Subcutaneous abdominal adipose tissue (tissue), 5 donors: Measurements from ENCODE around the gene TERB2.
"Not testable (repeated sequence)": the region's sequence is repeated elsewhere in the genome, so short reads cannot be mapped to it uniquely, and the experiment has no call there.

ENCODE experiments used
- H3K27ac ChIP-seq: one replicate; pipeline ENCODE4 v1.7.0; 2013; ENCODE audit warnings: low read depth, mild to moderate bottlenecking, inconsistent platforms, low read length, moderate library complexity
- H3K27me3 ChIP-seq, 5 donors: one replicate each; pipeline ENCODE4 v1.7.0; 2013; ENCODE audit warnings: low read length in 5 of 5, inconsistent platforms in 1 of 5; ENCODE audit not compliant: control insufficient read depth in 5 of 5, insufficient read depth in 4 of 5
- H3K36me3 ChIP-seq, 5 donors: one replicate each; pipeline ENCODE4 v1.7.0; 2013; ENCODE audit warnings: low read length in 5 of 5; ENCODE audit not compliant: control insufficient read depth in 5 of 5, insufficient read depth in 5 of 5
- H3K4me1 ChIP-seq, 5 donors: one replicate each; pipeline ENCODE4 v1.7.0; 2013; ENCODE audit warnings: low read length in 5 of 5, mild to moderate bottlenecking in 3 of 5, moderate library complexity in 1 of 5; ENCODE audit not compliant: control insufficient read depth in 5 of 5, insufficient read depth in 5 of 5
- H3K4me3 ChIP-seq, 5 donors: one replicate each; pipeline ENCODE4 v1.7.0; 2013; ENCODE audit warnings: low read length in 5 of 5, low read depth in 1 of 5
- H3K9ac ChIP-seq, 5 donors: one replicate each; pipeline ENCODE4 v1.7.0; 2013; ENCODE audit warnings: low read length in 5 of 5, mild to moderate bottlenecking in 4 of 5, moderate library complexity in 3 of 5
- H3K9me3 ChIP-seq, 5 donors: one replicate each; pipeline ENCODE4 v1.7.0; 2013; ENCODE audit warnings: low read length in 5 of 5; ENCODE audit not compliant: control insufficient read depth in 5 of 5
- donor health status: healthy.
- donor health status: healthy.
- donor health status: healthy.
- donor health status: healthy.
- donor health status: healthy.

The TERB2 gene

GRCh38 chr15:44999105-44999504 lies 42.6 kb downstream of the TERB2 start:
- H3K9ac ChIP-seq: no peak overlapping the region
- no peaks in the 10 kb centered on the region for H3K36me3 ChIP-seq
- no peak overlapping the region for H3K27ac ChIP-seq
- H3K27me3 ChIP-seq: no peaks in the 10 kb centered on the region
- H3K4me1 ChIP-seq: no peaks in the 10 kb centered on the region
- no peaks in the 10 kb centered on the region for H3K9me3 ChIP-seq
- H3K4me3 ChIP-seq: no peak overlapping the region

GRCh38 chr15:45001180-45001579 lies 44.7 kb downstream of the TERB2 start:
- not testable (repeated sequence) for H3K27ac ChIP-seq, H3K4me1 ChIP-seq, H3K36me3 ChIP-seq, H3K9ac ChIP-seq, H3K27me3 ChIP-seq, H3K4me3 ChIP-seq, H3K9me3 ChIP-seq

GRCh38 chr15:45003731-45004410 lies 47.4 kb downstream of the TERB2 start:
- not testable (repeated sequence) for H3K4me3 ChIP-seq, H3K27me3 ChIP-seq, H3K36me3 ChIP-seq, H3K27ac ChIP-seq, H3K9ac ChIP-seq, H3K4me1 ChIP-seq
- H3K9me3 ChIP-seq: peaks cover 0 to 10% (median 0%) of the 10 kb centered on the region in 5 donors

- H3K36me3 ChIP-seq, H3K27ac ChIP-seq, H3K4me1 ChIP-seq, H3K4me3 ChIP-seq, H3K27me3 ChIP-seq, H3K9ac ChIP-seq: not testable (repeated sequence)
- peaks cover 0 to 10% (median 0%) of the 10 kb centered on the region in 5 donors for H3K9me3 ChIP-seq
Observed at GRCh38 chr15:45004590-45005175, 48.2 kb downstream of the TERB2 start.

GRCh38 chr15:45009046-45009445 lies 52.6 kb downstream of the TERB2 start:
- Histone ChIP-seq H3K27ac (no peak overlapping the region), H3K9me3 (peaks cover 0 to 10% (median 0%) of the 10 kb centered on the region in 5 donors), H3K36me3 (no peaks in the 10 kb centered on the region), H3K9ac (no peak overlapping the region), H3K4me3 (no peak overlapping the region), H3K4me1 (no peaks in the 10 kb centered on the region), H3K27me3 (no peaks in the 10 kb centered on the region)

GRCh38 chr15:45015114-45015513 lies 58.6 kb downstream of the TERB2 start:
- H3K9me3 ChIP-seq, H3K4me1 ChIP-seq, H3K27ac ChIP-seq, H3K4me3 ChIP-seq, H3K27me3 ChIP-seq, H3K36me3 ChIP-seq, H3K9ac ChIP-seq: not testable (repeated sequence)

- not testable (repeated sequence) for H3K27me3 ChIP-seq, H3K9me3 ChIP-seq, H3K4me3 ChIP-seq, H3K27ac ChIP-seq, H3K9ac ChIP-seq, H3K36me3 ChIP-seq
- H3K4me1 ChIP-seq: peaks cover 0 to 19% (median 17%) of the 10 kb centered on the region in 5 donors
Observed at GRCh38 chr15:45020222-45020900, 63.9 kb downstream of the TERB2 start.

- peaks cover 0 to 19% (median 17%) of the 10 kb centered on the region in 5 donors for H3K4me1 ChIP-seq
- H3K9me3 ChIP-seq, H3K36me3 ChIP-seq, H3K9ac ChIP-seq, H3K4me3 ChIP-seq, H3K27me3 ChIP-seq, H3K27ac ChIP-seq: not testable (repeated sequence)
Observed at GRCh38 chr15:45020901-45021259, 64.4 kb downstream of the TERB2 start.

GRCh38 chr15:45021348-45021747 lies 64.9 kb downstream of the TERB2 start:
- Histone ChIP-seq H3K4me1 (peaks cover 0 to 19% (median 17%) of the 10 kb centered on the region in 5 donors), H3K9me3 (no peaks in the 10 kb centered on the region), H3K36me3 (no peaks in the 10 kb centered on the region), H3K27me3 (no peaks in the 10 kb centered on the region), H3K4me3 (no peak overlapping the region), H3K9ac (no peak overlapping the region), H3K27ac (no peak overlapping the region)

- H3K27ac ChIP-seq: peak within 1 kb of the TSS; percentile 46
- H3K4me1 ChIP-seq: peaks cover 0 to 19% (median 17%) of the 10 kb centered on the region in 5 donors
- H3K9ac ChIP-seq: peak within 1 kb of the TSS; percentile 48 to 88 (median 83)
Observed at GRCh38 chr15:45022871-45023658, 66.6 kb downstream of the TERB2 start, which contains the start of gene SORD. TSS of gene SORD (plus strand) at chr15:45023195. CDS start at chr15:45023284, 89 bp downstream.

More at GRCh38 chr15:45022871-45023658, 66.6 kb downstream of the TERB2 start, which contains the start of gene SORD:
- Histone ChIP-seq H3K4me3 (peak within 1 kb of the TSS; percentile 66 to 87 (median 85)), H3K9me3 (no peaks in the 10 kb centered on the region), H3K36me3 (no peaks in the 10 kb centered on the region), H3K27me3 (no peaks in the 10 kb centered on the region)
